ENCODE measurements around the gene CDCA5. TPM values are rescaled to one million over a fixed set of nuclear protein-coding genes. Genes with fewer than 3 reads are reported as not detected.
A peak's percentile ranks its signal among the peaks of the same experiment; 100 is the strongest.

CDCA5 gene
- total and polyA plus RNA-seq, 2 of the 4 experiments (the other 2 are of a cell fraction), result 9.1 to 14.0 TPM

DNA sequence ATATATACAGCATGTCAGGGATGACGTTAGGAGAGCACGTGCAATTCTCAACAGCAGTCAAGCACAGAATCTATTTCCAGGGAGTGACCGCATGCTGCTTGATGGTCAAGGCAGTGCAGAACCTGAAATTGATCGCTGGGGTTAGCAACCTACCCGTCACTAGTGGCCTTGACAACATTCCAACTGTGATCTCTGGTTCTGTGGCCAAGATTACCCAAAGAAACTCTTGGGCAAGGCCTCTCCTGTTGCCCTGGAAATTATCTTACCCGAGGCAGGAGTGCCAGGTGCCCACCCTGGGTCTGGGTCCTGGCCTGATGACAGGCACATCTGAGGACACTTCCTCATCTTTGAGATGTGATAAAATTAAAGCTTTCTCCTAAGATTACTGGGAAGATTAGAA, 30.0 kb upstream of the CDCA5 start:
- Histone ChIP-seq H2BK5ac (ENCODE audit: low read depth, low read length, poor library complexity, severe bottlenecking) (no peak overlapping the region), H2AK9ac (replicated peaks; ENCODE audit: low read depth, low read length, poor library complexity) (peak overlapping the region; percentile 67), H3K4me1 (ENCODE audit: control insufficient read depth, insufficient read depth, low read length) (peaks cover 20% of the 10 kb centered on the region), H2AK5ac (ENCODE audit: low read depth, low read length) (no peak overlapping the region), H3K14ac (replicated peaks; ENCODE audit: low read depth, low read length) (no peak overlapping the region), H3K23ac (ENCODE audit: low read depth, low read length) (no peak overlapping the region), H3K18ac (ENCODE audit: low read depth, low read length) (no peak overlapping the region), H3K27ac (ENCODE audit: insufficient read depth, low read length) (no peak overlapping the region), H3K9ac (ENCODE audit: low read depth, low read length) (no peak overlapping the region), H4K20me1 (ENCODE audit: insufficient read depth, low read length) (peaks cover 11% of the 10 kb centered on the region; the same call in 1 of the 2 replicates), H2BK120ac (ENCODE audit: low read depth, low read length) (no peak overlapping the region), H3K79me1 (ENCODE audit: low read depth in 1 of 2, low read length in 2 of 2) (peaks cover 0 to 29% of the 10 kb centered on the region in 2 experiments), H3K9me1 (ENCODE audit: insufficient read depth, low read length) (0 out of 2 replicates have a peak, but pooled peaks cover 2% of the 10 kb centered on the region), H3K4me3 (ENCODE audit: insufficient read depth, low read depth, low read length) (no peak overlapping the region), H3K4me2 (ENCODE audit: low read depth, low read length) (no peak overlapping the region), H3K36me3 (ENCODE audit: control insufficient read depth, insufficient read depth, low read length) (peaks cover 10% of the 10 kb centered on the region), H3K4ac (ENCODE audit: low read depth, low read length) (no peak overlapping the region), H4K5ac (ENCODE audit: low read depth, low read length) (no peak overlapping the region), H2BK15ac (ENCODE audit: low read depth, low read length) (no peak overlapping the region), H4K8ac (ENCODE audit: low read depth in 2 of 2, low read length in 2 of 2) (no peak overlapping the region), H2BK20ac (ENCODE audit: low read depth, low read length) (no peak overlapping the region), H3K9me3 (ENCODE audit: control insufficient read depth, insufficient read depth, low read length) (no peaks in the 10 kb centered on the region), H3K56ac (ENCODE audit: extremely low read depth, insufficient read depth, low read length) (no peak overlapping the region), H3K27me3 (ENCODE audit: control insufficient read depth, insufficient read depth, low read length) (no peaks in the 10 kb centered on the region), H4K91ac (ENCODE audit: insufficient read depth, low read depth, low read length) (no peak overlapping the region), H2AFZ (replicated peaks; ENCODE audit: low read length, poor library complexity) (no peak overlapping the region)
- intact Hi-C loops (cut with micrococcal nuclease), result loop anchor here (5.0 kb wide), 1 partner anchor 138 kb away; no protein-coding TSS in a partner anchor
- WGBS, 2 experiments (ENCODE audit: extremely low coverage in 2 of 2, insufficient read length in 1 of 2), result 97% methylated on average over 3 of the region's 6 CpGs; no CpG with 5 or more reads in 1 of the 2 experiments
- dilution Hi-C loops (cut with HindIII; ENCODE audit: low sequenced_read_pairs, unreplicated experiment), result no loop called here
- ATAC-seq (ENCODE audit: low read depth), result no peak
- ChIA-PET POLR2A (ENCODE audit: unreplicated experiment) (no interaction called here), CTCF (interaction anchor here (0.6 kb wide), 1 partner anchor 598 kb away, joined by 3 read pairs; no protein-coding TSS in a partner anchor)
- BruUV-seq (replicated peaks), result no TSS peak
- DNase-seq, result no peak
- in situ Hi-C loops (cut with MboI; ENCODE audit: low sequenced_read_pairs), result no loop called here
- TF ChIP-seq RFX5 (IDR thresholded peaks at IDR 0.05; ENCODE audit: low read depth, low read length) (no peak), CHD1 (IDR thresholded peaks at IDR 0.05; ENCODE audit: low read depth, low read length) (no peak), SMC3 (IDR thresholded peaks at IDR 0.05; ENCODE audit: low read depth, low read length) (no peak), NFE2L2 (IDR thresholded peaks at IDR 0.05; ENCODE audit: low read depth, low read length) (no peak), RCOR1 (IDR thresholded peaks at IDR 0.05; ENCODE audit: insufficient replicate concordance, low read length) (no peak), POLR2A (IDR thresholded peaks at IDR 0.05; ENCODE audit: low read depth, low read length) (no peak), MAFK (IDR thresholded peaks at IDR 0.05; ENCODE audit: low read depth, low read length) (no peak), CEBPB (IDR thresholded peaks at IDR 0.05; ENCODE audit: low read depth, low read length) (no peak), FOS (IDR thresholded peaks at IDR 0.05; ENCODE audit: low read depth, low read length) (no peak), RAD21 (IDR thresholded peaks at IDR 0.05; ENCODE audit: low read length) (no peak), BHLHE40 (IDR thresholded peaks at IDR 0.05; ENCODE audit: low read depth, low read length) (no peak), MXI1 (IDR thresholded peaks at IDR 0.05; ENCODE audit: borderline replicate concordance, low read depth, low read length) (no peak)
- TF ChIP-seq, protein P1, sequence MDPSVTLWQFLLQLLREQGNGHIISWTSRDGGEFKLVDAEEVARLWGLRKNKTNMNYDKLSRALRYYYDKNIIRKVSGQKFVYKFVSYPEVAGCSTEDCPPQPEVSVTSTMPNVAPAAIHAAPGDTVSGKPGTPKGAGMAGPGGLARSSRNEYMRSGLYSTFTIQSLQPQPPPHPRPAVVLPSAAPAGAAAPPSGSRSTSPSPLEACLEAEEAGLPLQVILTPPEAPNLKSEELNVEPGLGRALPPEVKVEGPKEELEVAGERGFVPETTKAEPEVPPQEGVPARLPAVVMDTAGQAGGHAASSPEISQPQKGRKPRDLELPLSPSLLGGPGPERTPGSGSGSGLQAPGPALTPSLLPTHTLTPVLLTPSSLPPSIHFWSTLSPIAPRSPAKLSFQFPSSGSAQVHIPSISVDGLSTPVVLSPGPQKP (IDR thresholded peaks at IDR 0.05; ENCODE audit: borderline replicate concordance, low read depth, low read length), result no peak
- TF ChIP-seq, protein P2, sequence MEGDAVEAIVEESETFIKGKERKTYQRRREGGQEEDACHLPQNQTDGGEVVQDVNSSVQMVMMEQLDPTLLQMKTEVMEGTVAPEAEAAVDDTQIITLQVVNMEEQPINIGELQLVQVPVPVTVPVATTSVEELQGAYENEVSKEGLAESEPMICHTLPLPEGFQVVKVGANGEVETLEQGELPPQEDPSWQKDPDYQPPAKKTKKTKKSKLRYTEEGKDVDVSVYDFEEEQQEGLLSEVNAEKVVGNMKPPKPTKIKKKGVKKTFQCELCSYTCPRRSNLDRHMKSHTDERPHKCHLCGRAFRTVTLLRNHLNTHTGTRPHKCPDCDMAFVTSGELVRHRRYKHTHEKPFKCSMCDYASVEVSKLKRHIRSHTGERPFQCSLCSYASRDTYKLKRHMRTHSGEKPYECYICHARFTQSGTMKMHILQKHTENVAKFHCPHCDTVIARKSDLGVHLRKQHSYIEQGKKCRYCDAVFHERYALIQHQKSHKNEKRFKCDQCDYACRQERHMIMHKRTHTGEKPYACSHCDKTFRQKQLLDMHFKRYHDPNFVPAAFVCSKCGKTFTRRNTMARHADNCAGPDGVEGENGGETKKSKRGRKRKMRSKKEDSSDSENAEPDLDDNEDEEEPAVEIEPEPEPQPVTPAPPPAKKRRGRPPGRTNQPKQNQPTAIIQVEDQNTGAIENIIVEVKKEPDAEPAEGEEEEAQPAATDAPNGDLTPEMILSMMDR (conservative IDR thresholded peaks at IDR 0.05; ENCODE audit: low read depth, low read length), result no peak
